HepG2 (cell line): ENCODE measurements around the gene STKLD1. TPM values are rescaled to one million over a fixed set of nuclear protein-coding genes. Genes with fewer than 3 reads are reported as not detected.

Experiments used
- ATF1 ChIP-seq: IDR thresholded peaks from 2 replicates; pipeline ENCODE4 v1.6.1; 2016; ENCODE audit warnings: mild to moderate bottlenecking, control low read depth
- CCAR2 ChIP-seq: fragments of 200-400 bp; formaldehyde crosslinking; optimal IDR thresholded peaks from 2 replicates; pipeline ENCODE3; 2018; ENCODE audit warnings: low read depth, mild to moderate bottlenecking, low read length, moderate library complexity
- FOXM1 ChIP-seq: sonication (generic); formaldehyde crosslinking; IDR thresholded peaks from 2 replicates; pipeline ENCODE4 v1.5.0; 2020; ENCODE audit warnings: missing genetic modification reagents
- GPN1 ChIP-seq: sonication (generic); formaldehyde crosslinking; IDR thresholded peaks from 2 replicates; pipeline ENCODE4 v1.5.1; 2020; ENCODE audit warnings: missing genetic modification reagents, borderline replicate concordance
- HOXA5 ChIP-seq: sonication (generic); formaldehyde crosslinking; IDR thresholded peaks from 2 replicates; pipeline ENCODE4 v1.4.0; 2020; ENCODE audit warnings: missing genetic modification reagents
- KLF6 ChIP-seq: IDR thresholded peaks from 2 replicates; pipeline ENCODE4 v1.8.0; 2016; ENCODE audit warnings: missing biosample characterization, missing genetic modification reagents
- MYC ChIP-seq: sonication (generic); formaldehyde crosslinking; IDR thresholded peaks from 2 replicates; pipeline ENCODE4 v1.9.0; 2021; ENCODE audit warnings: missing genetic modification reagents, borderline replicate concordance
- NFE2L1 ChIP-seq: sonication (generic); formaldehyde crosslinking; IDR thresholded peaks from 2 replicates; pipeline ENCODE4 v1.4.0; 2020; ENCODE audit warnings: missing genetic modification reagents, mild to moderate bottlenecking, borderline replicate concordance
- NPAS2 ChIP-seq: sonication (generic); formaldehyde crosslinking; IDR thresholded peaks from 2 replicates; pipeline ENCODE4 v1.8.0; 2022; ENCODE audit warnings: mild to moderate bottlenecking, missing genetic modification reagents, borderline replicate concordance
- RNF219 ChIP-seq: sonication (generic); formaldehyde crosslinking; IDR thresholded peaks from 2 replicates; pipeline ENCODE4 v1.5.0; 2020; ENCODE audit warnings: mild to moderate bottlenecking, missing genetic modification reagents
- SPEN ChIP-seq: sonication (generic); formaldehyde crosslinking; IDR thresholded peaks from 2 replicates; pipeline ENCODE4 v1.5.1; 2020; ENCODE audit warnings: low read depth, mild to moderate bottlenecking, missing genetic modification reagents
- TARDBP ChIP-seq: sonication (generic); formaldehyde crosslinking; IDR thresholded peaks from 2 replicates; pipeline ENCODE4 v1.8.0; 2022; ENCODE audit warnings: mild to moderate bottlenecking, missing genetic modification reagents
- ZBTB21 ChIP-seq: sonication (generic); formaldehyde crosslinking; IDR thresholded peaks from 2 replicates; pipeline ENCODE4 v1.4.0; 2020; ENCODE audit warnings: missing genetic modification reagents
- ZBTB44 ChIP-seq: sonication (generic); formaldehyde crosslinking; IDR thresholded peaks from 2 replicates; pipeline ENCODE4 v1.4.0; 2020; ENCODE audit warnings: missing genetic modification reagents
- ZNF432 ChIP-seq: sonication (generic); formaldehyde crosslinking; IDR thresholded peaks from 2 replicates; pipeline ENCODE4 v1.5.0; 2020; ENCODE audit warnings: missing genetic modification reagents, mild to moderate bottlenecking, borderline replicate concordance
- ZNF629 ChIP-seq: sonication (generic); formaldehyde crosslinking; conservative IDR thresholded peaks from 2 replicates; pipeline ENCODE4 v1.5.0; 2020; ENCODE audit warnings: missing genetic modification reagents
- ZSCAN25 ChIP-seq: sonication (generic); formaldehyde crosslinking; IDR thresholded peaks from 2 replicates; pipeline ENCODE4 v1.8.0; 2022; ENCODE audit warnings: mild to moderate bottlenecking, missing genetic modification reagents
- polyA plus RNA-seq, 8 experiments: library from polyadenylated mRNA; depleted of rRNA in 3 of 8; stranded (reverse) in 7 of 8; unstranded in 1 of 8; fragments of >200 nt; fragmentation: Illumina TruSeq in 4 of 8; extraction: Trizol in 4 of 8; gene quantifications; 2 replicates each; pipeline versions ENCODE4 v1.2.1 to v1.2.3, GENCODE V29; 2011 to 2016; ENCODE audit warnings: low read depth in 4 of 8, missing spikeins in 1 of 8, mixed read lengths in 1 of 8; ENCODE audit not compliant: insufficient read depth in 1 of 8
- total RNA-seq, 5 experiments: library from RNA; depleted of rRNA; stranded (reverse); fragments of >200 nt; fragmentation: Illumina TruSeq; extraction: Trizol; gene quantifications; 2 replicates each; pipeline ENCODE4 v1.2.3, GENCODE V29; 2016; ENCODE audit warnings: low read depth in 1 of 5
- TF ChIP-seq, protein P1 (sequence below): sonication (generic); formaldehyde crosslinking; IDR thresholded peaks from 2 replicates; pipeline ENCODE4 v1.5.0; 2020; ENCODE audit warnings: missing genetic modification reagents
- TF ChIP-seq, protein P2 (sequence below): fragments of 450-650 bp; IDR thresholded peaks from 2 replicates; pipeline ENCODE4 v1.6.1; 2017
- TF ChIP-seq, protein P3 (sequence below): sonication (generic); formaldehyde crosslinking; IDR thresholded peaks from 2 replicates; pipeline ENCODE4 v1.5.0; 2020; ENCODE audit warnings: mild to moderate bottlenecking, missing genetic modification reagents, borderline replicate concordance

Gene STKLD1
- total and polyA plus RNA-seq, 2 of the 13 experiments (the other 11 are each of a cell fraction or from before 2014, with no cell fraction given): 1.5 to 2.2 TPM

DNA sequence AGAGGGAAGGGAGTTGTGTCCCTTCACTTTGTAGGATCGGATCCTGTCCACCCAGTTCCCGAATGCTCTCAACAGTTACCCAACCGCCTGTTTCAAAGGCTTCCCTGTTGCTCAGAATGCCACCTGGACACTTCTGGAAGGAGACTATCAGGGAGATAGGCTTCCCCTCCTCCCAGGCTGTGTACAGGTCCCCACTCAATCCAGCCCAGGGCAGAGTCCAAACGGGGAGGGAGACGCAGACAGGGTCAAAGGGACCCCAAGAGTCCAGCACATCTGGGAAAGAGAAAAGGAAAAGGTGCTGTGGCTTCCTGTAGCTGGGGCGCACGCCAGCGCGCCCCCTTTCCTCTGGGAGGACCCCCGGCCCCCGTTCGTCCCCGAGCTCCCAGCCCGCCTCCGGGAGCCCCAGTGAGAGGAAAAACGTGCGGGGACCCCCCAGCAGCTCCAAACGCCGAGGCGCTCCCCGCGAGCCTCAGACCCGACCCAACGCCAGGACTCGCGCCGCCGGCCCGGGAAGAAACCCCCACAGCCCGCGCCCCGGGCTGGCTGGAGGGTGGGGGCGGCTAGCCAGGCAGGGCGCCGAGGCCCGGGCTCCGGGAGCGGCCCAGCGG lies 946 bp upstream of the STKLD1 start (continued):
- TF ChIP-seq ZNF432 (CRISPR knock-in tag) (no peak), ZBTB44 (no peak), RNF219 (CRISPR knock-in tag) (no peak), MYC (CRISPR knock-in tag) (peak; percentile 52; the same call in 1 of the 2 replicates), ZNF629 (CRISPR knock-in tag) (no peak), ZSCAN25 (CRISPR knock-in tag) (0 out of 2 replicates have a peak, but pooled peaks have one; percentile 20), NFE2L1 (CRISPR knock-in tag) (no peak), TARDBP (CRISPR knock-in tag) (0 out of 2 replicates have a peak, but pooled peaks have one; percentile 41), HOXA5 (CRISPR knock-in tag) (peak; percentile 61; the same call in 1 of the 2 replicates), GPN1 (CRISPR knock-in tag) (no peak), ZBTB21 (no peak), SPEN (CRISPR knock-in tag) (no peak), FOXM1 (no peak), KLF6 (CRISPR knock-in tag) (no peak), NPAS2 (CRISPR knock-in tag) (no peak), ATF1 (CRISPR knock-in tag) (no peak), CCAR2 (no peak)
- TF ChIP-seq, protein P1, sequence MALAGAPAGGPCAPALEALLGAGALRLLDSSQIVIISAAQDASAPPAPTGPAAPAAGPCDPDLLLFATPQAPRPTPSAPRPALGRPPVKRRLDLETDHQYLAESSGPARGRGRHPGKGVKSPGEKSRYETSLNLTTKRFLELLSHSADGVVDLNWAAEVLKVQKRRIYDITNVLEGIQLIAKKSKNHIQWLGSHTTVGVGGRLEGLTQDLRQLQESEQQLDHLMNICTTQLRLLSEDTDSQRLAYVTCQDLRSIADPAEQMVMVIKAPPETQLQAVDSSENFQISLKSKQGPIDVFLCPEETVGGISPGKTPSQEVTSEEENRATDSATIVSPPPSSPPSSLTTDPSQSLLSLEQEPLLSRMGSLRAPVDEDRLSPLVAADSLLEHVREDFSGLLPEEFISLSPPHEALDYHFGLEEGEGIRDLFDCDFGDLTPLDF: no peak
- TF ChIP-seq, protein P2, sequence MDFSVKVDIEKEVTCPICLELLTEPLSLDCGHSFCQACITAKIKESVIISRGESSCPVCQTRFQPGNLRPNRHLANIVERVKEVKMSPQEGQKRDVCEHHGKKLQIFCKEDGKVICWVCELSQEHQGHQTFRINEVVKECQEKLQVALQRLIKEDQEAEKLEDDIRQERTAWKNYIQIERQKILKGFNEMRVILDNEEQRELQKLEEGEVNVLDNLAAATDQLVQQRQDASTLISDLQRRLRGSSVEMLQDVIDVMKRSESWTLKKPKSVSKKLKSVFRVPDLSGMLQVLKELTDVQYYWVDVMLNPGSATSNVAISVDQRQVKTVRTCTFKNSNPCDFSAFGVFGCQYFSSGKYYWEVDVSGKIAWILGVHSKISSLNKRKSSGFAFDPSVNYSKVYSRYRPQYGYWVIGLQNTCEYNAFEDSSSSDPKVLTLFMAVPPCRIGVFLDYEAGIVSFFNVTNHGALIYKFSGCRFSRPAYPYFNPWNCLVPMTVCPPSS: no peak
- TF ChIP-seq, protein P3, sequence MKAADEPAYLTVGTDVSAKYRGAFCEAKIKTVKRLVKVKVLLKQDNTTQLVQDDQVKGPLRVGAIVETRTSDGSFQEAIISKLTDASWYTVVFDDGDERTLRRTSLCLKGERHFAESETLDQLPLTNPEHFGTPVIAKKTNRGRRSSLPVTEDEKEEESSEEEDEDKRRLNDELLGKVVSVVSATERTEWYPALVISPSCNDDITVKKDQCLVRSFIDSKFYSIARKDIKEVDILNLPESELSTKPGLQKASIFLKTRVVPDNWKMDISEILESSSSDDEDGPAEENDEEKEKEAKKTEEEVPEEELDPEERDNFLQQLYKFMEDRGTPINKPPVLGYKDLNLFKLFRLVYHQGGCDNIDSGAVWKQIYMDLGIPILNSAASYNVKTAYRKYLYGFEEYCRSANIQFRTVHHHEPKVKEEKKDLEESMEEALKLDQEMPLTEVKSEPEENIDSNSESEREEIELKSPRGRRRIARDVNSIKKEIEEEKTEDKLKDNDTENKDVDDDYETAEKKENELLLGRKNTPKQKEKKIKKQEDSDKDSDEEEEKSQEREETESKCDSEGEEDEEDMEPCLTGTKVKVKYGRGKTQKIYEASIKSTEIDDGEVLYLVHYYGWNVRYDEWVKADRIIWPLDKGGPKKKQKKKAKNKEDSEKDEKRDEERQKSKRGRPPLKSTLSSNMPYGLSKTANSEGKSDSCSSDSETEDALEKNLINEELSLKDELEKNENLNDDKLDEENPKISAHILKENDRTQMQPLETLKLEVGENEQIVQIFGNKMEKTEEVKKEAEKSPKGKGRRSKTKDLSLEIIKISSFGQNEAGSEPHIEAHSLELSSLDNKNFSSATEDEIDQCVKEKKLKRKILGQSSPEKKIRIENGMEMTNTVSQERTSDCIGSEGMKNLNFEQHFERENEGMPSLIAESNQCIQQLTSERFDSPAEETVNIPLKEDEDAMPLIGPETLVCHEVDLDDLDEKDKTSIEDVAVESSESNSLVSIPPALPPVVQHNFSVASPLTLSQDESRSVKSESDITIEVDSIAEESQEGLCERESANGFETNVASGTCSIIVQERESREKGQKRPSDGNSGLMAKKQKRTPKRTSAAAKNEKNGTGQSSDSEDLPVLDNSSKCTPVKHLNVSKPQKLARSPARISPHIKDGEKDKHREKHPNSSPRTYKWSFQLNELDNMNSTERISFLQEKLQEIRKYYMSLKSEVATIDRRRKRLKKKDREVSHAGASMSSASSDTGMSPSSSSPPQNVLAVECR: peak; percentile 53; the same call in 1 of the 2 replicates
